AG09309 (cell line): ENCODE data around the gene AGER.

ENCODE experiments used
- DNase-seq: peaks from one replicate; pipeline ENCODE4 v3.0.0-alpha.2; 2010; ENCODE audit warnings: low read depth
- H3K4me3 ChIP-seq: 2 replicates; pipeline ENCODE4 v1.5.1; 2011; ENCODE audit warnings: mild to moderate bottlenecking, low read depth, low read length, moderate library complexity; ENCODE audit not compliant: control insufficient read depth
- CTCF ChIP-seq: IDR thresholded peaks from 2 replicates; pipeline ENCODE4 v1.5.1; 2011; ENCODE audit warnings: mild to moderate bottlenecking, low read depth, low read length, inconsistent platforms; ENCODE audit not compliant: insufficient read depth, control insufficient read depth; ENCODE audit errors: missing control alignments

Gene AGER

DNA sequence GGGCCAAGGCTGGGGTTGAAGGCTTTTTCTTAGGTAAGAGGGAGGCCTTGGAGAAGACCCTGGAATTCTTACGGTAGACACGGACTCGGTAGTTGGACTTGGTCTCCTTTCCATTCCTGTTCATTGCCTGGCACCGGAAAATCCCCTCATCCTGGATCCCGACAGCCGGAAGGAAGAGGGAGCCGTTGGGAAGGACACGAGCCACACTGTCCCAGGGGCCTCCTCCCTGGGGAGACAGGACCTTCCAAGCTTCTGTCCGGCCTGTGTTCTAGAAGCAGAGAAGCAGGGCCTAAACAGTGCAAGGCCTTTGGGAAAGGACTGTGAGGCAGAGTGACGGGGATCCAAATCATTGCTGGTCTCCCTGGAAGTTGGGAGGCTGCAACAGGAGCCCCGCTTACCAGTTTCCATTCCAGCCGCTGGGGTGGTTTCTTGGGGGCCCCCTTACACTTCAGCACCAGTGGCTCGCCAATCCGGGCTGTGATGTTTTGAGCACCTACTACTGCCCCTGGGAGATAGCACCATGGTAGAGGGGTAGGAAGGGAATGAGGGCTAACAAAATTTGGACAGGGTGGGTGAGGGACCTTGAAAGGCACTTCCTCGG, 470 bp downstream of the AGER start:
- no peak for DNase-seq
- no peak for TF ChIP-seq CTCF
- H3K4me3 ChIP-seq: no peak overlapping the region

DNA sequence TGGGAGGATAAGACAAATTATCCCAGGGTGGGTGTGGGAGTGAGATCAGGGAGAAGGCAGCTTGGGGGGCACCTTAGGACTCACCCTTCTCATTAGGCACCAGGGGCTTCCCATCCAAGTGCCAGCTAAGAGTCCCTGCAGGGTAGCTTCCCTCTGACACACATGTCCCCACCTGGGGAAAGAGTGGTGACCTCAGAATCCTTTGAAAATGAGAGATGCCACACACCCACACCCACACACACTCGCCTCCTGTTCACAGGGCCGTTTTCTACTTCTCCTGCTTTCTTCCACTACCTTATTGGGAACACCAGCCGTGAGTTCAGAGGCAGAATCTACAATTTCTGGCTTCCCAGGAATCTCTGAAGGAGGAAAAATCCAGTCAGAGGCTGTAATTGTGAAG, 1.0 kb downstream of the AGER start:
- no peak for TF ChIP-seq CTCF
- DNase-seq: no peak
- no peak overlapping the region for H3K4me3 ChIP-seq

GRCh38 chr6:32182555-32182981, 1.5 kb downstream of the AGER start:
- no peak for TF ChIP-seq CTCF
- no peak for DNase-seq
- H3K4me3 ChIP-seq: no peak overlapping the region

- TF ChIP-seq CTCF: no peak
These were observed 2.0 kb downstream of the AGER start for GRCh38 chr6:32181915-32182529.

GRCh38 chr6:32181148-32181702, 2.8 kb downstream of the AGER start:
- TF ChIP-seq CTCF: no peak
- no peak for DNase-seq
- no peak overlapping the region for H3K4me3 ChIP-seq

More at GRCh38 chr6:32181915-32182529, 2.0 kb downstream of the AGER start:
- no peak for DNase-seq
- no peak overlapping the region for H3K4me3 ChIP-seq

- TF ChIP-seq CTCF: no peak
- no peak for DNase-seq
- H3K4me3 ChIP-seq: no peak overlapping the region
These were observed 4.2 kb downstream of the AGER start for GRCh38 chr6:32179766-32180405.
